Right lobe of liver (tissue), 4 donors: ENCODE data around the gene TBX1.

Experiments
- POLR2A ChIP-seq: fragments of 450-650 bp; IDR thresholded peaks from one replicate; pipeline ENCODE4 v1.6.1; 2017; ENCODE audit warnings: antibody characterized with exemption, mild to moderate bottlenecking
- TF ChIP-seq, protein P1 (sequence below), 4 donors: fragments of 200-600 bp in 3 of 4; fragments of 450-650 bp in 1 of 4; IDR thresholded peaks; one replicate each; pipeline versions ENCODE4 v1.5.1 to v1.8.0; 2016 to 2022; ENCODE audit warnings: antibody characterized with exemption in 4 of 4, mild to moderate bottlenecking in 2 of 4
- donor health status: DM: no; HTN: no; CAD: no.
- donor health status: DM: no; HTN: no; CAD: no.
- donor health status: DM: no; HTN: yes; CAD: no.

- TF ChIP-seq POLR2A = no peak
- TF ChIP-seq, protein P1, sequence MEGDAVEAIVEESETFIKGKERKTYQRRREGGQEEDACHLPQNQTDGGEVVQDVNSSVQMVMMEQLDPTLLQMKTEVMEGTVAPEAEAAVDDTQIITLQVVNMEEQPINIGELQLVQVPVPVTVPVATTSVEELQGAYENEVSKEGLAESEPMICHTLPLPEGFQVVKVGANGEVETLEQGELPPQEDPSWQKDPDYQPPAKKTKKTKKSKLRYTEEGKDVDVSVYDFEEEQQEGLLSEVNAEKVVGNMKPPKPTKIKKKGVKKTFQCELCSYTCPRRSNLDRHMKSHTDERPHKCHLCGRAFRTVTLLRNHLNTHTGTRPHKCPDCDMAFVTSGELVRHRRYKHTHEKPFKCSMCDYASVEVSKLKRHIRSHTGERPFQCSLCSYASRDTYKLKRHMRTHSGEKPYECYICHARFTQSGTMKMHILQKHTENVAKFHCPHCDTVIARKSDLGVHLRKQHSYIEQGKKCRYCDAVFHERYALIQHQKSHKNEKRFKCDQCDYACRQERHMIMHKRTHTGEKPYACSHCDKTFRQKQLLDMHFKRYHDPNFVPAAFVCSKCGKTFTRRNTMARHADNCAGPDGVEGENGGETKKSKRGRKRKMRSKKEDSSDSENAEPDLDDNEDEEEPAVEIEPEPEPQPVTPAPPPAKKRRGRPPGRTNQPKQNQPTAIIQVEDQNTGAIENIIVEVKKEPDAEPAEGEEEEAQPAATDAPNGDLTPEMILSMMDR (IDR thresholded peaks at IDR 0.05) = no peak
These were observed 17.5 kb upstream of the TBX1 start for GRCh38 chr22:19743081-19743480.
